Hepatocyte (in vitro differentiated cells): ENCODE measurements around the gene NEDD4.

ENCODE experiments used
- EZH2 ChIP-seq: fragments of 200-600 bp; sonication (generic); IDR thresholded peaks from 2 replicates; pipeline ENCODE4 v1.6.1; 2016; ENCODE audit warnings: antibody characterized with exemption, mild to moderate bottlenecking, borderline replicate concordance
- TF ChIP-seq, protein P1 (sequence below): fragments of 200-600 bp; sonication (generic); IDR thresholded peaks from 2 replicates; pipeline ENCODE4 v1.5.1; 2016; ENCODE audit warnings: antibody characterized with exemption, mild to moderate bottlenecking; ENCODE audit not compliant: poor library complexity

DNA sequence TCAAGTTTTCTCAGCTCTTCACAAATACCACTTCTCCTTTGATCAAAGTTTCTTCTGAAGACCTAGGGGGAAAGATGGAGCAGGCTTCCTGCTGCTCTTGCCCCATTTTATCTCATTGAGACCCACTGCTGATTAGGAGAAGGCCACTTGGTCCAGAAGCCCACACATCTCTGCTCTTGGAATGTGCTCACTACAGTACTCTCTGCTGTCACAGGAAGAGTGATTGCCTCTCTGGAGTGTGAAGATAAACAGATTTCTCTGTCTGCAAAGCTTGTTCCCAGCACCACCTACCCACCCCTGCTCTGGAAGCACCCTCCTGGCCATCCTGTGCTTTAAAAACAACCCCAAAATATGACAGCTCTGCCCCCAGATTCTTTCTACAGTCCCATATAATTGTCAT lies 209.1 kb downstream of the NEDD4 start:
- TF ChIP-seq, protein P1, sequence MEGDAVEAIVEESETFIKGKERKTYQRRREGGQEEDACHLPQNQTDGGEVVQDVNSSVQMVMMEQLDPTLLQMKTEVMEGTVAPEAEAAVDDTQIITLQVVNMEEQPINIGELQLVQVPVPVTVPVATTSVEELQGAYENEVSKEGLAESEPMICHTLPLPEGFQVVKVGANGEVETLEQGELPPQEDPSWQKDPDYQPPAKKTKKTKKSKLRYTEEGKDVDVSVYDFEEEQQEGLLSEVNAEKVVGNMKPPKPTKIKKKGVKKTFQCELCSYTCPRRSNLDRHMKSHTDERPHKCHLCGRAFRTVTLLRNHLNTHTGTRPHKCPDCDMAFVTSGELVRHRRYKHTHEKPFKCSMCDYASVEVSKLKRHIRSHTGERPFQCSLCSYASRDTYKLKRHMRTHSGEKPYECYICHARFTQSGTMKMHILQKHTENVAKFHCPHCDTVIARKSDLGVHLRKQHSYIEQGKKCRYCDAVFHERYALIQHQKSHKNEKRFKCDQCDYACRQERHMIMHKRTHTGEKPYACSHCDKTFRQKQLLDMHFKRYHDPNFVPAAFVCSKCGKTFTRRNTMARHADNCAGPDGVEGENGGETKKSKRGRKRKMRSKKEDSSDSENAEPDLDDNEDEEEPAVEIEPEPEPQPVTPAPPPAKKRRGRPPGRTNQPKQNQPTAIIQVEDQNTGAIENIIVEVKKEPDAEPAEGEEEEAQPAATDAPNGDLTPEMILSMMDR: no peak
- no peak for TF ChIP-seq EZH2
